HG02798 (cell line): Measurements from ENCODE around the gene LDLRAD1.
"Not testable (repeated sequence)": the region's sequence is repeated elsewhere in the genome, so short reads cannot be mapped to it uniquely, and the experiment has no call there.

Experiments
- ATAC-seq: cut with Tn5 transposase; IDR thresholded peaks from one replicate; pipeline ENCODE4 v1.9.1; 2021; ENCODE audit warnings: mild to moderate bottlenecking; ENCODE audit not compliant: unreplicated experiment, poor library complexity

LDLRAD1 gene

DNA sequence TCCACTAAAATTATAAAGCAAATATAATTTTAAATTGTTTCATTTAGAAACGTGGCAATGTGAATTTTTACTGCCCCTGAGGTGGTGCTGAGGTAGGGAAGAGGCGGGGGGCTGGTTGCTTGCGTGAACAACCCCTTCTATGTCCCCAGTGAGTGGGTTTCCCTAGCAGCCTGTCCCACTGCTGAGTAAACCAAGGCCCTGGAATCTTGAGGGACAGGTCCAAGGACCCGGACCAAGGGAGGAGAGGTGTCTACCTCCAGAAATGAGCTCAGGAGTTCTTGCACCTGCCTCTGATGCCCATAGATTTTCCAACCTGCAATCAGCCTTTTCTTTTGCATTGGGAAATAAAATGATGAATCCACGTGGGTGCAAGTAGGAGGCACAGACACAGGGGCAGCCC lies 649 bp upstream of the LDLRAD1 start:
- ATAC-seq: no peak

DNA sequence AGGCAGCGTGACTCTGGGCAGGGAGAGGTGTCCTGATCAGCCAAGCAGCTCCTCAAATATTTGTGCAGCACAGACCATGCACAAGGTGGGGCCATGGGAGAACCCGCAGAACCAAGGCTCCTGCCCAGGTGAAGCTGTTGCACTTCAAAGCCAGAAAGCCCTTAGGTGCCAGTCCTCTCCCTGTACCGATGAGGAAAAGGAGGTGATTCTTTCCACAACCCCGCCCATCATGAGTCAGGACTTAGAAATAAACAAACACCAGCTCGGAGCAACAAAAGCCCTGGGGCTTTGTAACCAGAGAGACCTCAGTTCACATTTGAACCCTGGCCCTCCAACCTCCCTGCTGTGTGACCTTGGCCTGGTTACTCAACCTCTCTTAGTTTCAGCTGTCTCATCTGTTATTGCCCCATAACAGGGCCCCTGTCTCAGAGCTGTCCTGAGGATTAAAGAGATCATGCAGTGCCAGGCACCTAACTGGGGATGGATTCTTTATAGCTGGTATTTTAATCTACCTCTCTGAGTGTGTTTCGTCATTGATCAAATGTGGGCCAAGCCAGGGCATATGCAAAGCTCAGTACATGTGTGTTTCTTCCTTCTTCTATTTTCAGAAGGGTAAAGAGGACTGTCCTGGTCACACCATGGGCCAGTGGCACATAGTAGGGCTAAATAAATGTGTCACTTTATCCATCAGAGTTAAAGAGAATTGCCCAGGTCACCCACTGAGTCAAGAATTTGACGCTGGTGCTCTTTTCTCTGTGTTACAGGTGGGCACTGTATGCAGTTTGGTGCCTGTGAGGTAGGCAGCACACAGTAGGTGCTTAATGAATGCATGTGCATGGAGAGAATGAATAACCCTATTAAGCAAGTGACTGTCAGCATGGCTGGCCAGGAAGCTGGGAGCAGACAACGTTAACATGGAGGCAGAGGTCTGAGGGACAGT lies 1.4 kb downstream of the LDLRAD1 start:
- no peak for ATAC-seq

DNA sequence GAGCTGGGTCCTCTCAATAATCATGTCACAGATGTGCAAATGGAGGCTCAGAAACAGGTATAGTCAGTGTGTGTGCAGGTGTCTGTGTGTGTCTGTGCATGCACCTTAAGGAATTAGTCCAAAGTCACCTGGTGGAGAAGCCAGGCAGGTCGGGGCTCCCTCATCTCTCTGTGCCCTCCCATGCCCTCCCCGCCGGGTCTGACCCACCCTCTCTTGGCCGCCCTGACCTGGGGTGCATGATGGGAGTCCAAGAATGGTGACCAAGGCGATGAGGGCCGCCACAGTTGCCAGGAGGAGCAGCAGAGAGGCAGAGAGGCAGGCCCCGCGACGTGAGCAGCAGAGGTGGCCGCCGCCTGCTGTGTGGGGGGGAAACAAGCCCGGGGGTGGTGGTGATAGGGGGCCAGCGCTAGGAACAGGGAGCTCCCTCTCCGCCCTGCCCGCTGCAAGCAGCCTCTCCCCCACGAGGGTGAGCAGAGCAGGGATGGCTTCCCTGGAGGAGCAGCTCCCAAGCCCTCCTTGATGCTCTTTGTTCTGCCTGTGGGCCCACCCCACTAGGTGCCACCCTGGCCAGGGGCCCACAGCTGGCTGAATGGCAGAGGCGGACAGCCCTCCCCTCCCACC lies 3.9 kb downstream of the LDLRAD1 start:
- ATAC-seq: no peak

DNA sequence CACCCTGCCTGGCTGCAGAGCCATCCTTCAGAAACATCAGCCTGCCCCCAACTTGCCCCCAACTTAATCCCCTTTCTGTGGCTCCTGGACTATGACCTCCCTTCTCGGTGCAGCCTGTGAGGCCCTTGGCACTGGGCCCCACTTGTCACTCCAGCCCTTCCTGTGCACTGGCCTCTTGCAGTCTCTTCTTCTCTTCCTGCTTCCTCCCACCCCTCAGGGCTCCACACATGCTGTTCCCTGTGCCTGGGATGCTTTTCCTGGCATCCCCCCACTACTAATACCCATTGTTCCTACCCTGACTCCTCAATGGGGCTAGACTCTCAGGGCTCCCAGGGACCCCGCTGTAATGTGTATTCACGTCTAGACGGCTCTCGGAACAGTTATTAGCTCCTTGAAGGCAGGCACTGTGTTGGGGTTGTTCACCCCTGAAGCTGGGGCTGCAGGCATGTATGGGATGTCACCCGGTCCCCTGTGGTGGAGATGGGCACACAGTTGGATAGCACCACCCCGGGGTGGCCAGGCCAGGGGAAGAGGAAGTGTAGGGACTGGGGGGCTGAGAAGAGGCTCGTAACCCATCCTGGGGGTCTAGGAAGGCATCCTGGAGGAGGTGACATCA lies 4.5 kb downstream of the LDLRAD1 start:
- no peak for ATAC-seq

DNA sequence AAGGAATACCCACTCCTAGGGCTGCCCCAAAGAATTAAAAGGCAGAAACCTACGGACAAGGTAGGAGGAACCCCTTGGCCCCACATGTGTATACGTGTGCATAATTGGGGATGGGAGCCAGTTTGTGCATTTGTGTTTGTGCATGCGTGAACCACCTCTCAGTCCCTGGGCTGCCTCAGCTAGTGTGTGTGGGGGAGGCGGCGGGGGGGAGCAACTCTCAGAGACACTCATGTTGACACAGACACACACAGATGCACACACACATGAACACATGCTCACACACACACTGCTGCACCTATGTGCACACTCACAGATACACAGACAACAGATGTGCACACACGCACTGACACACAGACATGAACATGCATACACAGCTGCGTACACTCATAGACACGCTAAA lies 5.1 kb downstream of the LDLRAD1 start:
- no peak for ATAC-seq

DNA sequence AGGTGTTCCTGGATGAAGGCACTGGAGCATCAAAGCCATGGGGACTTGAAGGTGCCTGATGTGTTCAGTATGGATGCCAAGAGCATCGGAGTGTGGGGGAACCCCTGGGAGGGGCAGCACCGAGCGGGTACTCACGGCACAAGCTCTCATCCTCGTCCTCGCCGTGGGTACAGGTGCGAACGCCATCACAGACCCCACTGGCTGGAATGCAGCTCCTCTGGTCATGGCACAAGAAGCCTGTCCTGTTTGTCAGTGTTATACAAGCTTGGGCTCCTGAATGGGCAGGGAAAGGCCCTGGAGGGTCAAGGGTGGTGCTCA lies 6.0 kb downstream of the LDLRAD1 start:
- no peak for ATAC-seq

DNA sequence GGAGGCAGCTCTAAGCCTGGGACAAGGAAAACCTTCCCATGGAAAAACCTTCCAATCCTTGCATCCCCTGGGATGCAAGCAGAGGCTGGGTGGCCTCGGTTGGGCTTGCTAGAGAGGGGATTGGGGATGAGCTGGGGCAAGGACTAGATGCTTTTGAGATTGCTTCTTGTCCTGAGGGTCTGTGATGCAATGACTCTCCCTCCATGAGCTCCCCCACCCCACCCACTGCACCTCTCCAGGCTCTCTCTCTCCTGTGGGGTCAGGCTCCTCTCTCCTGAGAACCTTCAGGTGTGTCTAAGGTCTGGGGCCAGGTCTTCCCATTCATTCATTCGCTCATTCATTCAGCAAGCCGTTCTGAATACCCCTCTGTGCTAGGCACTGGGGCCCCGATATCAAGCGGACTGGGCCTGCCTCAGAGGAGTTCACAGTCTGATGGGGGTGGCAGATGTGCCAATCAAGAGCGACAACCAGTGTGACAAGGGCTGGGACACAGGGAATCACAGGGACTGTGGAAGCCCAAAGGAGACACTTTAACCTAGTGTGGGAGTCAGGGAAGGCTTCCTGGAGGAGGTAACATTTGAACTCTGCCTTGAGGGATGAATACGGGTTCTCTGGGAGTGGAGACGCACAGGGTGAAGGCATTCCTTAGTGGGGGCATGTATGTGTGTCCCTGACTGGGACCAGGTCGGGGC lies 6.5 kb downstream of the LDLRAD1 start:
- ATAC-seq: no peak

DNA sequence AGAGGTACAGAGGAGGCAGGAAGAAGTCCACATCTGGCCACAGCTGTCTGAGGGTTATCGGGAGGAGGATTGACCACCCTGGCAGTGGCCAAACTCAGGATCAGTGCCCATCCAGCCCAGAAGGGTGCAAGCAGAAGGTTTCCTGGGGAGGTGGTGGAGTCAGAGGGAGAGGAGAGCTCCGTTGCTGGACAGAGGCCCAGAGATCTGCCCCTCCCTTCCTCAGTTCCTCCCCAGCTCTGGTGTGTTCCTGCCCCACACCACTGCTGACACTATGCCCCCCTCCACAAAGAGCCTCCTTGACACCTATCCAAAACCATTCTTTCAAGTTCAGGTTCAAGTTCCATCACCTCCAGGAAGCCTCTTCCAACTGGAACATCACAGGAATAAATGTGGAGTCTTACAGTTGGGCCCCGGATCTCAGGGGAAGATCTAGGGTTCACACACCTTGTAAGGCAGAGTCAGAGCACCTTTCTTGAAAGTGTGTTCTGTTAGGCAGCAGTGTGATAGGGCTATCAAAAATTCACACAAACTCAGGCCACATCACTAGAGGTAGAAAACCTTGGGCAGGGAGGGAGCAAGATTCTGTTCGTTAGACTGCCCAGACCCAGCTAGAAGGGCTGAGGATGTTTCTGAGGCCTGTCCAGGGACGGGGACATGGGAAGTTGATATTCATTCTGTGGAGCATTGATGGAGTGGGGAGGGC lies 7.4 kb downstream of the LDLRAD1 start:
- ATAC-seq: no peak

DNA sequence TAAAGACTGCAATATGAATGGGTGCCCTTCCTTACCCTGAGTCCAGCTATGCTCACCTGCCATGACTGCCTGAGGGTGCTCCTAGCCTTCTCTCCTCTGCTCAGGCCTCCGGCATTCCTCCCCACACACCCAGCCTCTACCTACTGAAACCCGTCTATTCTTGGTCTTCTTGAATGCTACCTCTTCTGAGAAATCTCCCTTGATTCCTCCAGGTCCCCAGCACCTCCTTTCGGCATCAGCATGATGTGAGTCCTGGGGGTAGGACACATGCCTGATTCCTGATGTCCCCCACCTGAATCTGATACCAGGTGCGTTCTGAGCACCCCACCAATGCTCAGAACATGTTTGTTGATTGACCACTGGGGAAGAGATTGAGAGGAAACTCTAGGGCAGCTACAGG lies 8.6 kb downstream of the LDLRAD1 start:
- no peak for ATAC-seq

DNA sequence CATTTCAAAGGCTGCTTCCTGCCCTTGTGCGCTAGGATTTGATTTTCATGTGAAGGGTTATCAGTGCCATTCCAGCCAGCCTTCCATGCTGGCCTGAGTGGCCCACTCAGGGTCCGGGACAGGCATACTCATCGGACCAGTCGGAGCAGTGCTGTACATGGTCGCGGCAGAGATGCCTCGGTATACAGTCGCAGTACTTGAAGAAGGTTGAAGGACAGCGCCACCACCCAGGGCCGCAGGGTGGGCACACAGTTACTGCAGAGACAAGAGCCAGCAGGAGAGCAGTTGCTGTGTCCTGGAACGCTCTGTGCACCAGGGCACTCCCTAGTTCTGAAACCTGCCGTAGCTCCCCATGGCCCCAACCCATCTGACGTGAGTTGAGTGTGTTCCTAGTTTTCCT lies 9.1 kb downstream of the LDLRAD1 start:
- no peak for ATAC-seq

DNA sequence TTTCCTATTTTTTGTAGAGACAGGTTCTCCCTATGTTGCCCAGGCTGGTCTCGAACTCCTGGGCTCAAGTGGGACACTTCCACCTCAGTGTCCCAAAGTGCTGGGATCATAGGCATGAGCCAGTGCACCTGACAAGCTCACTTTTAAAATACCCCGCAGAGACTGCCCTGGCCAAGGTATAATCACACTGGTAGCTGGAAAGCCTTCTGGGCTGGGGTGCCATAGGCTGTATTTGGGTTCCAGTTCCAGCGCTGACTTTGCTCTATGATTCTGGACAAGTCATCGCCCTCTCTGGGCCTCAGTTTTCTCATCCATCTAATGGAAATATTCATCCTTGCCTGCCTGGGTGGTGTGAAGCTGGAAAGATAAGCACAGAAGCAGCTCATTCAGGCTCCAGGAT lies 10.4 kb downstream of the LDLRAD1 start:
- ATAC-seq: no peak

DNA sequence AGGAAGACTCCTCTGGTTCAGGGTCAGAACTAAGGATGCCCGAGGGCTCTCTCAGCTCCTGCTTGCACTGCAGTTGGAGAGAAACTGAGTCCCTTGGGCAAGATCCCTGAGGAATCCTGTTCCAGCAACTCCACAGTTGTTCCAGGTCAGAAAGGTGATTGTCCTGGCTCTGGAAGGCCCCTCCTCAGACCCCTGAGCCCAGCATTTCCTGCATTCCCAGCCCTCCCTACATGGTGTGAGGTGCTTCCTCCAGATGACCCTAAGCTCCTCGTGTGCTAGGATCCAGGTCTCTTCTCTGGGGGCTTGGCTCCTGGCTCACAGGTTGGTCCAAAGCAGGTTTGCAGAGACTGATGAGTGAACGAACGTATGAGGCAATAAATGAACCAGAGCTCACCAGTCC lies 11.5 kb downstream of the LDLRAD1 start:
- no peak for ATAC-seq

DNA sequence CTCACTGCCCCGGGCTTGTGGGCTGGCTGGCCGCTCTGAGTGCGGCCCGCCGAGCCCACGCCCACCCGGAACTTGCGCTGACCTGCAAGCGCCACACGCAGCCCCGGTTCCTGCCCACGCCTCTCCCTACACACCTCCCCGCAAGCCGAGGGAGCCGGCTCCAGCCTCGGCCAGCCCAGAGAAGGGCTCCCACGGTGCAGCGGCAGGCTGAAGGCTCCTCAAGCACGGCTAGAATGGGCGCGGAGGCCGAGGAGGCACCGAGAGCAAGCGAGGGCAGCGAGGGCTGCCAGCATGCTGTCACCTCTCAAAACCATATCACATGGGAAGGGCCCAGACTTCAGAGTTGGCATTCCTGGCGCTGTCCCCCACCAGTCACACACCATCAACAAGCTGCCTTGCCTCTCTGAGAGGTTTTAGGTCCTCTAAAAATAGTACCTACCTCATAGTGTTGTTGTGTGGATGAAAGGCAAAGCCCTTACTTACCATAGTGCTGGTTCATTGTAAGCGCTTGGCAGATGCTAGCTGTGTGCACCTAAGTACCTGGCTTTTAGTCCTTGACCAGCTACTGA lies 13.4 kb downstream of the LDLRAD1 start:
- ATAC-seq: no peak

DNA sequence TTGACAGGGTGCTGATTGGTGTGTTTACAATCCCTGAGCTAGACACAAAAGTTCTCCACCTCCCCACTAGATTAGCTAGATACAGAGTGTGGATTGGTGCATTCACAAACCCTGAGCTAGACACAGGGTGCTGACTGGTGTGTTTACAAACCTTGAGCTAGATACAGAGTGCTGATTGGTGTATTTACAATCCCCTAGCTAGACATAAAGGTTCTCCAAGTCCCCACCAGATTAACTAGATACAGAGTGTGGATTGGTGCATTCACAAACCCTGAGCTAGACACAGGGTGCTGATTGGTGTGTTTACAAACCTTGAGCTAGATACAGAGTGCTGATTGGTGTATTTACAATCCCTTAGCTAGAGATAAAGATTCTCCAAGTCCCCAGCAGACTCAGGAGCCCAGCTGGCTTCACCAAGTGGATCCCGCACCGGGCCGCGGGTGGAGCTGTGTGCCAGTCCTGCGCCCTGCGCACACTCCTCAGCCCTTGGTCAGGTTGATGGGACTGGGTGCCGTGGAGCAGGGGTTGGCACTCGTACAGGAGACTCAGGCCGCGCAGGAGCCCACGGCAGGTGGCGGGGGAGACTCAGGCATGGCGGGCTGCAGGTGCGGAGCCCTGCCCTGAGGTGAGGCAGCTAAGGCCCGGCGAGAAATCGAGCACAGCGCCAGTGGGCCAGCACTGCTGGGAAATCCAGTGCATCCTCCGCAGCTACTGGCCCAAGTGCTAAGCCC lies 14.1 kb downstream of the LDLRAD1 start:
- not testable (repeated sequence) for ATAC-seq

DNA sequence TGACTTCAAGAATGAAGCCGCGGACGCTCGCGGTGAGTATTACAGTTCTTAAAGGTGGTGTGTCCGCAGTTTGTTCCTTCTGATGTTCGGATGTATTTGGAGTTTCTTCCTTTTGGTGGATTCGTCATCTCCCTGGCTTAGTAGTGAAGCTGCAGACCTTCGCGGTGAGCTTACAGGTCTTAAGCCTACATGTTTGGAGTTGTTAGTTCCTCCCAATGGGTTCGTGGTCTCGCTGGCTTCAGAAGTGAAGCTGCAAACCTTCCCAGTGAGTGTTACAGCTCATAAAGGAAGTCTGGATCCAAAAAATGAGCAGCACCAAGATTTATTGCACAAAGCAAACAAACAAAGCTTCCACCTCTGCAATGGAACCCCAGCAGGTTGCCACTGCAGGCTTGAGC lies 14.7 kb downstream of the LDLRAD1 start:
- no peak for ATAC-seq

DNA sequence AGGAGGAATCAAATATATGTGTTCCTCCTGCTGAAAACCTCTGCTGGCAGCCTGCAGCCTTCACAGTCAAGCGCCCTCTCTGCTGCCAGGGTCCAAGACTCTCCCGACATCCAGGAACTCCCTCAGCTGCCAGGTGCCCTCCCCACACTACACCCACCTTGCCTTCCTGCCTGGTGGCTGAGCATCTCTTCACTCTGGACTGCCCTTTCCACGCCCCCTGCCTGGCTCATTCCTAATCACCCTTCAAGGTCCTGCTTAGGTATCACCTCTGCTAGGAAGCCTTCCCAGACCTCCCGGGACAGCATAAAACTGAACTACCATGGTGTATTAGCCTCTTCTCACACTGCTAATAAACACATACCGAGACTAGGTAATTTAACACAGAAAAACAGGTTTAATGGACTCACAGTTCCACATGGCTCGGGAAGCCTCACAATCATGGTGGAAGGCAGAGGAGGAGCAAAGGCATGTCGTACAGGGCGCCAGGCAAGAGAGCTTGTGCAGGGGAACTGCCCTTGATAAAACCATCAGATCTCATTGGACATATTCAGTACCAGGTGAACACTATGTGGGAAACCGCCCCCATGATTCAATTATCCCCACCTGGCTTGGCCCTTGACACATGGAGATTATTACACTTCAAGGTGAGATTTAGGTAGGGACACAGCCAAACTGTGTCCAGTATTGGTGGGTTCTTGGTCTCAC lies 15.3 kb downstream of the LDLRAD1 start:
- ATAC-seq: no peak

DNA sequence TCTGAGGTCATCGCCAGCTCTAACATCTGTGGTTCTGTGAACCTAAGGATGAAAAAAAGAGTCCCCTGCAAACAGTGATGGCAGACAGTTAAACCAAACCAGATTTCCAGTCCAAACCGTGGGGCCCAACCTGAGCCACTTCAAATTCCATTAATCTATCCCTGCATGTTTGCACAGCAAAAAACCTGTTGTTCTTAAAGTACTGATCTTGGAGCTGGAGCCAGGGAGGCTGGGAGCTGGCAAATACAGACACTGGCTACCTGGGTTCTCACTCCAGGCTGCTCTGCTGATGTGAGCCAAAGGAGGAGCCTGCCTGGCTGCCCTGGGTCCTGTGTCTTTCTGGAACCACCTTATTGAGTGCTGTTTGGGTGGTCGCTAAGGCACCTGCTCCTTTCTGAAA lies 16.4 kb downstream of the LDLRAD1 start:
- no peak for ATAC-seq

DNA sequence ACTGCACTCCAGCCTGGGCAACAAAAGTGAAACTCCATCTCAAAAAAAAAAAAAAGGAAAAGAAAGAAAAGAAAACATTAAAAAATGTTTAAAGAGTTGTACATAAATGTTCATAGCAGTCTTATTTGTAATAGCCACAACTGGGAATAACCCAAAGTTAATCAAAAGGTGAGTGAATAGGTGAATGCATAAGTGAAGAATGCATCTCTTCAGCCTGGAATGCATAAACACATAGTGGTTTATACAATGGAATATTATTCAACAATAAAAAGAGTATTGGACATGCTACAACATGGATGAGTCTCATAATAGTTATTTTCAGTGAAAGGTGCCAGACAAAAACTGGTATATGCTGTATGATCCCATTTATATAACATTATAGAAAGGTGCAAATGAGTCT lies 18.1 kb downstream of the LDLRAD1 start:
- ATAC-seq: no peak

DNA sequence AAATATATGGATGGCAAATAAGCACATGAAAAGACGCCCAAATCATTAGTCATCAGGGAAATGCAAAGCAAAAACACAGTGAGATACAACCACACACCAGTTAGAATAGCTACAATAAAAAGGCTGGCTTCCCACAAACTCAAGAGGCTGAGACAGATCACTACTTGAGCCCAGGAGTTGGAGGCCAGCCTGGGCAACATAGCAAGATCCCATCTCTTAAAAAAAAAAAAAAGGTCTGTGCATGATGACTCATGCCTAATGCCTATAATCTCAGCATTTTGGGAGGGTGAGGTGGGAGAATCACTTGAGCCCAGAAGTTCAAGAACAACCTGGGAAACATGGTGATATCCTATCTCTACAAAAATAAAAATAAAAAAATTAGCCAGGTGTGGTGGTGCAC lies 19.8 kb downstream of the LDLRAD1 start:
- no peak for ATAC-seq
